Glutamatergic neuron (in vitro differentiated cells): ENCODE data around the gene FBXL7. TPM values are rescaled to one million over a fixed set of nuclear protein-coding genes. Genes with fewer than 3 reads are reported as not detected.
A peak's percentile ranks its signal among the peaks of the same experiment; 100 is the strongest.

Experiments
- DNase-seq: peaks from one replicate; pipeline ENCODE4 v3.0.0; 2022
- H3K27ac Mint-ChIP-seq: one replicate; pipeline ENCODE4 v1.8.0; 2020; ENCODE audit warnings: mild to moderate bottlenecking, mixed read lengths, inconsistent platforms; ENCODE audit not compliant: unreplicated experiment
- H3K27me3 Mint-ChIP-seq: one replicate; pipeline ENCODE4 v1.8.0; 2020; ENCODE audit warnings: mild to moderate bottlenecking, moderate library complexity, mixed read lengths, inconsistent platforms; ENCODE audit not compliant: unreplicated experiment
- H3K36me3 Mint-ChIP-seq: one replicate; pipeline ENCODE4 v1.8.0; 2020; ENCODE audit warnings: mild to moderate bottlenecking, mixed read lengths, inconsistent platforms; ENCODE audit not compliant: unreplicated experiment
- H3K4me1 Mint-ChIP-seq: one replicate; pipeline ENCODE4 v1.8.0; 2020; ENCODE audit warnings: mild to moderate bottlenecking, low read depth, mixed read lengths, inconsistent platforms; ENCODE audit not compliant: unreplicated experiment
- H3K4me3 Mint-ChIP-seq: one replicate; pipeline ENCODE4 v1.8.0; 2020; ENCODE audit warnings: mild to moderate bottlenecking, mixed read lengths, inconsistent platforms; ENCODE audit not compliant: unreplicated experiment
- H3K9me3 Mint-ChIP-seq: one replicate; pipeline ENCODE4 v1.8.0; 2020; ENCODE audit warnings: mild to moderate bottlenecking, moderate library complexity, mixed read lengths, inconsistent platforms; ENCODE audit not compliant: unreplicated experiment
- total RNA-seq: library from RNA; stranded (reverse); fragmentation: NEBNext Ultra II Directional; extraction: Animal tissue kit (Norgen Biotek cat#: 25700); gene quantifications from one replicate; pipeline ENCODE4 v1.2.1, GENCODE V29; 2021; ENCODE audit not compliant: unreplicated experiment
- TF ChIP-seq, protein P1 (sequence below): fragments of 200-600 bp; sonication (generic); IDR thresholded peaks from one replicate; pipeline ENCODE4 v1.5.0; 2021; ENCODE audit not compliant: partially characterized antibody, unreplicated experiment

FBXL7 gene
- total RNA-seq, 1 donor from 2014 or later = 25.3 TPM

DNA sequence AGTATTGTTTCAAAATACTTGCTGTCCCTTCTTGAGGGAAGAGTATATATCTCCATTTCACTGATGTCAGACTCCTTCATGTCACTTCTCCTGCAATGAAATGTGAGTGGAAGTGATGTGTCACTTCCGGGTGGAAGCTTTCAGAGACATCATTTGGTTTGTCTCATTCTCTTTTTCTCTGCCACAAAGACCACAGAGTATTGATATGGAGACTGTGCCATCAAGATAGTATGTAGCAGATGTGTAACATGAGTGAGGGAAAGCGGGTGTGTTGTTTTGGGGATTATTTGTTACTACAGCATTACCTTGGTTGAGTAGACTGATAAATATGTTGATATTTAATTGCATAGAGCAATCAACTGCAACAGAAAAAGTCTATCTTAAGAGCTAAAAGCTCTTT, 169.8 kb downstream of the FBXL7 start:
- H3K4me1 Mint-ChIP-seq = peaks cover 11% of the 10 kb centered on the region
- no peak overlapping the region for H3K4me3 Mint-ChIP-seq
- H3K36me3 Mint-ChIP-seq = no peaks in the 10 kb centered on the region
- no peak overlapping the region for H3K27ac Mint-ChIP-seq
- H3K9me3 Mint-ChIP-seq = no peaks in the 10 kb centered on the region
- DNase-seq = no peak
- no peaks in the 10 kb centered on the region for H3K27me3 Mint-ChIP-seq
- TF ChIP-seq, protein P1, sequence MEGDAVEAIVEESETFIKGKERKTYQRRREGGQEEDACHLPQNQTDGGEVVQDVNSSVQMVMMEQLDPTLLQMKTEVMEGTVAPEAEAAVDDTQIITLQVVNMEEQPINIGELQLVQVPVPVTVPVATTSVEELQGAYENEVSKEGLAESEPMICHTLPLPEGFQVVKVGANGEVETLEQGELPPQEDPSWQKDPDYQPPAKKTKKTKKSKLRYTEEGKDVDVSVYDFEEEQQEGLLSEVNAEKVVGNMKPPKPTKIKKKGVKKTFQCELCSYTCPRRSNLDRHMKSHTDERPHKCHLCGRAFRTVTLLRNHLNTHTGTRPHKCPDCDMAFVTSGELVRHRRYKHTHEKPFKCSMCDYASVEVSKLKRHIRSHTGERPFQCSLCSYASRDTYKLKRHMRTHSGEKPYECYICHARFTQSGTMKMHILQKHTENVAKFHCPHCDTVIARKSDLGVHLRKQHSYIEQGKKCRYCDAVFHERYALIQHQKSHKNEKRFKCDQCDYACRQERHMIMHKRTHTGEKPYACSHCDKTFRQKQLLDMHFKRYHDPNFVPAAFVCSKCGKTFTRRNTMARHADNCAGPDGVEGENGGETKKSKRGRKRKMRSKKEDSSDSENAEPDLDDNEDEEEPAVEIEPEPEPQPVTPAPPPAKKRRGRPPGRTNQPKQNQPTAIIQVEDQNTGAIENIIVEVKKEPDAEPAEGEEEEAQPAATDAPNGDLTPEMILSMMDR = no peak

DNA sequence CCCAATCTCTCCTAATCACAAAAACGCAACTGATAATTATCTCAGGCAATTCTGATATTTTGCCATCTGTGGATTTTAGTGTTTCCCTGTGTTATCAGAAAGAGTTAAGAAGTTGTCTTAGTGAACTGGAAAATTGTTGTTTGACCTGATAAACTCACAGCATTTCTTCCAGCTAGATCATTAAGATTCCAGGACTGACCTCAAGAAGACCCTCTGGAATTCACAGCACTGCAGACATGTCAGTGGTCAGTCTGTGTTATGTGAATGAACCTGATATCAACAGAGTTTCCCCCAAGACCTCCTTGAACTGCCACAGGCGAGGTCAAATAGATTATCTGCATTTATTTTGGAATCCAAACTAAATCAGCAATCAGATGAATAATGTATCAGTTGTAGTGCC, 174.7 kb downstream of the FBXL7 start:
- Mint-ChIP-seq H3K4me1 (peaks cover 23% of the 10 kb centered on the region), H3K36me3 (peaks cover 4% of the 10 kb centered on the region), H3K9me3 (peaks cover 4% of the 10 kb centered on the region), H3K27ac (no peak overlapping the region), H3K27me3 (no peaks in the 10 kb centered on the region), H3K4me3 (no peak overlapping the region)
- TF ChIP-seq, protein P1 = no peak
- no peak for DNase-seq

DNA sequence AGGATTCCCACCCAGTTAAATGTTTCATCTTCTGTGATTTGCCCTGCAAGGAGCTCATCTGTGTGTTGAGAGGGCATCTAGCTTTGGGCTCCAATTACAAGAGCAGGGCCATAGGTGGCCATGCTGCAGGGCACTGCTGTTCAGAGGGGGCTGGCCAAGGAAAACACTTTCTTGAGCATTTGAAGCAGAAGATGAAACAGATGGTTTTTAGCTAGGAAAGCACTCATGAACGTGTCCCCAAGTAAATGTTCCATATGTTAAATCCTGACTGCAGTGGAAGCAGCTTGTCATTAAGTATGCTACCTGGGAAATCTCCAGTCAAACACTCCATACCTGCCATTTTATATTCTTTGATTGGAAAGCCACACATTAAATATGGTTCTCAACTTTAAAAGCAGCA, 176.6 kb downstream of the FBXL7 start:
- no peak for DNase-seq
- Mint-ChIP-seq H3K27ac (peak overlapping the region; percentile 43), H3K4me1 (peaks cover 23% of the 10 kb centered on the region), H3K36me3 (peaks cover 4% of the 10 kb centered on the region), H3K27me3 (no peaks in the 10 kb centered on the region), H3K4me3 (no peak overlapping the region), H3K9me3 (peaks cover 4% of the 10 kb centered on the region)
- TF ChIP-seq, protein P1 = no peak

DNA sequence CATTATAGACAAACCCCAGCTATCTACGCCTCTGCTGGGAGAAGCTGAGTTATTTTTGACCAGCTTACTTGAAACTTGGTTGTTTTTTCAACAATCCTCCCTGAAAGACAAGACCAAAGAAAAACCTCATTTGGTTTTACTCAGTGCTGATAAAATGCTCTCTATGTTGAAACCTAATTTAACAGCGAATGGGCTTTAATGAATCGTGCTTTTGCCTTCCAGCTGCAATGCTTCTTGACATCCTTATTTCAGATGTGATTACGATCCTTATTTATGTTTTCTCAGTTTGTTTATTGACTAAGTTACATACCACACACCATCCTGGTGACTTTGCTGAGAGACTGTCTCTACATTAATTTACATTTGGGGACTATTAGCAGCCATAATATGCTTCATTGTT, 179.2 kb downstream of the FBXL7 start:
- Mint-ChIP-seq H3K9me3 (peaks cover 4% of the 10 kb centered on the region), H3K4me1 (peaks cover 22% of the 10 kb centered on the region), H3K27ac (no peak overlapping the region), H3K27me3 (no peaks in the 10 kb centered on the region), H3K36me3 (peaks cover 4% of the 10 kb centered on the region), H3K4me3 (no peak overlapping the region)
- TF ChIP-seq, protein P1 = no peak
- DNase-seq = no peak

DNA sequence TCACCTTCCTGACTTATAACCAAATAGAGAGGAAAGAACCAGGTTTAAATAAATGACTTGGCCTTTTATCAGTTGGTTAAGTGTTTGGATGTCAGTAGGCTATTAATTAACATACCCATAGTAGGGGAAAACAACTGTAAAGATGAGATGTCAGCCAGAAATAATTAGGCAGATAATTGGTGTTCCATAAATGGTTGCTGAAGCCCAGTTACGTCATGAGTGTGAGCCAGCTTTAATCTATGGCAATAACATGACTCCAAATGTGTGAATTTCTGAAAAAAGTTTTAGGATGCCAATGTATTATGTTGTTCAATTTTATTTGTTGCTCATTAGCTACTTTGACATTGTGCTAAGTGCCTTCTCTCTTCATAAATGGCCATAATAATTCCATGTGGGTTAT, 180.5 kb downstream of the FBXL7 start:
- H3K36me3 Mint-ChIP-seq = peaks cover 4% of the 10 kb centered on the region
- H3K9me3 Mint-ChIP-seq = peaks cover 4% of the 10 kb centered on the region

More for the DNA sequence above, 180.5 kb downstream of the FBXL7 start:
- Mint-ChIP-seq H3K4me1 (peaks cover 18% of the 10 kb centered on the region), H3K27ac (no peak overlapping the region), H3K27me3 (no peaks in the 10 kb centered on the region), H3K4me3 (no peak overlapping the region)
- no peak for DNase-seq
- TF ChIP-seq, protein P1 = no peak
